Measurements from ENCODE around the gene SNX30. TPM values are rescaled to one million over a fixed set of nuclear protein-coding genes. Genes with fewer than 3 reads are reported as not detected.

Gene SNX30
- total RNA-seq, 1 experiment from 2014 or later: 12.7 TPM

DNA sequence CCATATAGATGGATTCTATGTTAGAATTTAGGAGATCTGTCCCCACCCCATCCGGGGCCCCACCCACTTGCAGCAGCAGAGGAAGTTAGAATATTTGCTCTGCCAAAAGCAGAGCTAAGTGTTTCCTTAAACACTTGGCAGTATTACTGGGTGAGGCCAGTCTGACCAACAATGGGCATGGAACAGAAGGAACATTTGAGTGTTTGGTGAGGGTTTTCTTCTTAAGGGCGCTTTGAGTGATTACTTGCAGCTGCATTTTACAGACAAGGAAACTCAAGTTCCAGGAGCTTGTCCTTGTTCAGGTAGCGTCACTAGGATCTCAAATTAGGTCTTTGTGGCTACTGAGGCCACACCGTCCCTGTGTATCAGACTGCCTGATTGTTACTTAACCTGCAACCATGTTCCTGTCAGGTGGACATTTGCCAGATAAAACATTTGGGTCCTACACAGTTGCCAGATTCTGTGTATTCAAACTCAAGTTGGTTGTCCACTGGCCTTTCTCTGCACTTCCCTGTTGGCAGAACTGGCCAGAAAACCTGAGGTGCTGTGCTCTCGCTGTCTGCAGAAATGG lies 80.8 kb downstream of the SNX30 start:
- CTCF ChIA-PET: interaction anchor here (2.1 kb wide), 1 partner anchor 14 kb away, joined by 4 read pairs; no protein-coding TSS in a partner anchor
- H3K9ac ChIP-seq (ENCODE audit: low read length): no peak overlapping the region

DNA sequence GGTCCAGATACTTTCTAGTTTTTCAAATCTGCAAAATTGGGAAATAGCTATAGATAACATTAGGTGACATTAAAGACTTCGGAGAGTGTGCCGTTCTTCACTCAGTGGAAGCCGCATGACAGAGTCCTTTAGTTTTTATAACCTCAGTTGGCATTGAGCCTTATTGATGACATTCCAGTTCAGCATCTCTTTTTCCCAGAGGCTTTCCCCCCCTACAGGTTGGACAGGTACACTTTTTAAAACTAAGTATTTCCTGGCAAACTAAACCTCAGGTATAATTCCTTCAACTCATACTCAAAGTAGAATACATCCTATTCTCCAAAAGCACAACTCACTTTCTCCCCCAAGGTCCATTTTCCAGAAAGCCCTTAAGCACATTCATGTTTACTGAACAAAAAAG lies 81.4 kb downstream of the SNX30 start:
- H2AFZ ChIP-seq (ENCODE audit: low read depth, low read length, poor library complexity, severe bottlenecking): no peak overlapping the region
- ChIA-PET CTCF (no interaction called here), RAD21 (ENCODE audit: low non-redundant PET in 1 of 2, low total read pairs in 2 of 2, uncharacterized antibody in 2 of 2, unreplicated experiment in 2 of 2) (no interaction called here), POLR2A (no interaction called here)
- no peaks in the 10 kb centered on the region for H3K9me2 ChIP-seq (ENCODE audit: insufficient read depth)
- no peak overlapping the region for H3K27ac ChIP-seq (ENCODE audit: low read depth, low read length)
- no peak overlapping the region for H3K9ac ChIP-seq (ENCODE audit: low read length)
- no peak for TF ChIP-seq JUND (IDR thresholded peaks at IDR 0.05)
- TF ChIP-seq ZNF274 (IDR thresholded peaks at IDR 0.05; ENCODE audit: low read depth, low read length): no peak
- TF ChIP-seq CBX3 (IDR thresholded peaks at IDR 0.05; ENCODE audit: low read depth): no peak
- no peak for TF ChIP-seq RAD21 (IDR thresholded peaks at IDR 0.05; ENCODE audit: low read depth)
- no peak for TF ChIP-seq SRF (IDR thresholded peaks at IDR 0.05; ENCODE audit: low read depth)
- TF ChIP-seq CTCF (IDR thresholded peaks at IDR 0.05 in 2 of 3, conservative IDR thresholded peaks at IDR 0.05 in 1 of 3; ENCODE audit: borderline replicate concordance in 1 of 3, insufficient read depth in 1 of 3, low read depth in 2 of 3, low read length in 2 of 3): 0 out of 6 replicates have a peak, but pooled peaks of 1 of the 3 experiments have one; percentile 6
- TF ChIP-seq FOSL1 (IDR thresholded peaks at IDR 0.05; ENCODE audit: low read depth): no peak
- no peaks in the 10 kb centered on the region for H3K4me1 ChIP-seq (ENCODE audit: control insufficient read depth in 1 of 2, insufficient read depth in 2 of 2, low read length in 2 of 2)
- BruUV-seq (replicated peaks): no TSS peak
- ATAC-seq: no peak
- intact Hi-C loops (cut with micrococcal nuclease): no loop called here
- no peaks in the 10 kb centered on the region for H3K36me3 ChIP-seq (ENCODE audit: control insufficient read depth in 1 of 2, insufficient read depth in 2 of 2, low read length in 2 of 2)
- DNase-seq (ENCODE audit: low read depth, low spot score): no peak
- no peaks in the 10 kb centered on the region for H4K20me1 ChIP-seq (ENCODE audit: insufficient read depth)
- no peak overlapping the region for H3K4me3 ChIP-seq (replicated peaks in 1 of 2; ENCODE audit: low read depth in 1 of 2, low read length in 2 of 2)
- no peaks in the 10 kb centered on the region for H3K27me3 ChIP-seq (ENCODE audit: insufficient read depth, low read length)
- H3K4me2 ChIP-seq (ENCODE audit: low read length): no peak overlapping the region
- H3K9me3 ChIP-seq (ENCODE audit: control insufficient read depth in 1 of 2, insufficient read depth in 1 of 2, low read depth in 1 of 2, low read length in 2 of 2): no peaks in the 10 kb centered on the region
- no peaks in the 10 kb centered on the region for H3K79me2 ChIP-seq (ENCODE audit: insufficient read depth, low read length)

More for the DNA sequence above, 80.8 kb downstream of the SNX30 start:
- intact Hi-C loops (cut with micrococcal nuclease): no loop called here
- no peaks in the 10 kb centered on the region for H3K36me3 ChIP-seq (ENCODE audit: control insufficient read depth in 1 of 2, insufficient read depth in 2 of 2, low read length in 2 of 2)
- no peaks in the 10 kb centered on the region for H3K9me3 ChIP-seq (ENCODE audit: control insufficient read depth in 1 of 2, insufficient read depth in 1 of 2, low read depth in 1 of 2, low read length in 2 of 2)
- H4K20me1 ChIP-seq (ENCODE audit: insufficient read depth): no peaks in the 10 kb centered on the region
- H2AFZ ChIP-seq (ENCODE audit: low read depth, low read length, poor library complexity, severe bottlenecking): no peak overlapping the region
- no peak overlapping the region for H3K4me3 ChIP-seq (replicated peaks in 1 of 2; ENCODE audit: low read depth in 1 of 2, low read length in 2 of 2)
- H3K4me1 ChIP-seq (ENCODE audit: control insufficient read depth in 1 of 2, insufficient read depth in 2 of 2, low read length in 2 of 2): no peaks in the 10 kb centered on the region
- H3K4me2 ChIP-seq (ENCODE audit: low read length): no peak overlapping the region
- TF ChIP-seq SRF (IDR thresholded peaks at IDR 0.05; ENCODE audit: low read depth): no peak
- no peak for TF ChIP-seq ZFX (IDR thresholded peaks at IDR 0.05)
- no peak for TF ChIP-seq TCF7L2 (IDR thresholded peaks at IDR 0.05; ENCODE audit: borderline replicate concordance, extremely low read depth, insufficient read depth, insufficient read length)
- no peak for TF ChIP-seq ELF1 (IDR thresholded peaks at IDR 0.05; ENCODE audit: borderline replicate concordance, low read depth)
- DNase-seq (ENCODE audit: low read depth, low spot score): no peak
- H3K27me3 ChIP-seq (ENCODE audit: insufficient read depth, low read length): no peaks in the 10 kb centered on the region
- H3K79me2 ChIP-seq (ENCODE audit: insufficient read depth, low read length): no peaks in the 10 kb centered on the region
- H3K9me2 ChIP-seq (ENCODE audit: insufficient read depth): no peaks in the 10 kb centered on the region
- BruUV-seq (replicated peaks): no TSS peak
- ChIA-PET RAD21 (ENCODE audit: low non-redundant PET in 1 of 2, low total read pairs in 2 of 2, uncharacterized antibody in 2 of 2, unreplicated experiment in 2 of 2) (interaction anchor here in 1 of 2 experiments (0.6 kb wide), 1 partner anchor 441 kb away, joined by 4 read pairs; no protein-coding TSS in a partner anchor), POLR2A (no interaction called here)
- H3K27ac ChIP-seq (ENCODE audit: low read depth, low read length): no peak overlapping the region
- ATAC-seq: no peak
